Spleen (tissue), 11 donors: Measurements from ENCODE around the gene PCP2. TPM values are rescaled to one million over a fixed set of nuclear protein-coding genes. Genes with fewer than 3 reads are reported as not detected.
"Not testable (repeated sequence)": the region's sequence is repeated elsewhere in the genome, so short reads cannot be mapped to it uniquely, and the experiment has no call there.

Experiments
- DNase-seq: peaks from one replicate; pipeline ENCODE4 v3.0.0-alpha.2; 2020
- H3K27ac ChIP-seq, 8 donors: fragments of 200-600 bp; sonication (generic) in 7 of 8; 1 replicate in 4 of 8; 2 replicates in 4 of 8; pipeline versions ENCODE4 v1.5.0 to v1.8.0; 2016 to 2021; ENCODE audit warnings: inconsistent platforms in 4 of 8, mild to moderate bottlenecking in 4 of 8, moderate library complexity in 1 of 8
- H3K27me3 ChIP-seq, 7 donors: fragments of 200-600 bp; sonication (generic) in 6 of 7; replicated peaks in 1 of 7; 1 replicate in 4 of 7; 2 replicates in 3 of 7; pipeline versions ENCODE4 v1.5.0 to v1.8.0; 2016 to 2021; ENCODE audit warnings: inconsistent platforms in 3 of 7, mild to moderate bottlenecking in 1 of 7
- H3K36me3 ChIP-seq, 6 donors: fragments of 200-600 bp; sonication (generic) in 5 of 6; 1 replicate in 4 of 6; 2 replicates in 2 of 6; pipeline versions ENCODE4 v1.5.0 to v1.8.0; 2016 to 2021; ENCODE audit warnings: inconsistent platforms in 2 of 6
- H3K4me1 ChIP-seq, 6 donors: fragments of 200-600 bp; sonication (generic) in 5 of 6; 1 replicate in 3 of 6; 2 replicates in 3 of 6; pipeline versions ENCODE4 v1.5.0 to v1.8.0; 2016 to 2021; ENCODE audit warnings: inconsistent platforms in 3 of 6
- H3K4me3 ChIP-seq, 8 donors: fragments of 200-600 bp; sonication (generic) in 7 of 8; 1 replicate in 4 of 8; 2 replicates in 4 of 8; pipeline versions ENCODE4 v1.5.0 to v1.8.0; 2016 to 2021; ENCODE audit warnings: inconsistent platforms in 4 of 8, mild to moderate bottlenecking in 4 of 8, moderate library complexity in 2 of 8
- H3K9me3 ChIP-seq, 8 donors: fragments of 200-600 bp; sonication (generic) in 7 of 8; 1 replicate in 4 of 8; 2 replicates in 4 of 8; pipeline versions ENCODE4 v1.5.0 to v1.8.0; 2016 to 2021; ENCODE audit warnings: inconsistent platforms in 4 of 8
- POLR2A ChIP-seq, 3 donors: fragments of 450-650 bp; IDR thresholded peaks; one replicate each; pipeline ENCODE4 v1.5.1; 2017; ENCODE audit warnings: antibody characterized with exemption in 3 of 3, mild to moderate bottlenecking in 1 of 3
- POLR2AphosphoS5 ChIP-seq, 3 donors: sonication (generic); formaldehyde crosslinking; IDR thresholded peaks; one replicate each; pipeline ENCODE4 v1.5.1; 2017; ENCODE audit warnings: antibody characterized with exemption in 3 of 3
- WGBS, 5 donors: extraction: QIAGEN DNeasy Blood & Tissue Kit in 3 of 5; methylation state at CpG; one replicate each; pipeline versions ENCODE4 v1.1.5 to v1.1.7; 2013 to 2018; 5-methylcytosine and 5-hydroxymethylcytosine counted together
- intact Hi-C: fragments of 100-400 bp; cut with DNase I; formaldehyde crosslinking; loops from one replicate; pipeline ENCODE4 v1.15.0; 2023; ENCODE audit warnings: low total_unique reads
- polyA plus RNA-seq, 3 donors: library from polyadenylated mRNA; stranded (reverse); fragments of 200-250 nt; gene quantifications; one replicate each; pipeline ENCODE4 v1.2.1, GENCODE V29; 2013
- total RNA-seq, 7 donors: library from RNA; depleted of rRNA in 3 of 7; stranded (reverse); fragments of >200 nt in 3 of 7; fragmentation: NEBNext Ultra II Directional in 4 of 7; extraction: Animal tissue kit (Norgen Biotek cat#: 25700) in 4 of 7; gene quantifications; one replicate each; pipeline versions ENCODE4 v1.1.0 to v1.2.1, GENCODE V29; 2016 to 2021
- TF ChIP-seq, protein P1 (sequence below), 11 experiments: fragments of 200-600 bp in 7 of 11; fragments of 450-650 bp in 4 of 11; sonication (generic) in 4 of 11; IDR thresholded peaks in 8 of 11; conservative IDR thresholded peaks in 3 of 11; 1 replicate in 7 of 11; 2 replicates in 4 of 11; pipeline versions ENCODE4 v1.4.0 to v1.8.0; 2016 to 2021; ENCODE audit warnings: antibody characterized with exemption in 11 of 11, inconsistent platforms in 4 of 11, mild to moderate bottlenecking in 1 of 11
- donor health status: healthy with polysubstance abuse.
- donor health status: DM: no; HTN: no; CAD: no; lungs with moderate emphysema.
- donor health status: DM: no; HTN: no; CAD: no.
- donor health status: Bipolar disorder and iron deficiency.
- donor health status: healthy.
- donor health status: DM: no; HTN: no; CAD: no.
- donor health status: DM: yes; HTN: yes; CAD: no.

Gene PCP2
- total and polyA plus RNA-seq, 10 donors: 1.5 to 5.9 (median 2.5) TPM; not detected in 1

DNA sequence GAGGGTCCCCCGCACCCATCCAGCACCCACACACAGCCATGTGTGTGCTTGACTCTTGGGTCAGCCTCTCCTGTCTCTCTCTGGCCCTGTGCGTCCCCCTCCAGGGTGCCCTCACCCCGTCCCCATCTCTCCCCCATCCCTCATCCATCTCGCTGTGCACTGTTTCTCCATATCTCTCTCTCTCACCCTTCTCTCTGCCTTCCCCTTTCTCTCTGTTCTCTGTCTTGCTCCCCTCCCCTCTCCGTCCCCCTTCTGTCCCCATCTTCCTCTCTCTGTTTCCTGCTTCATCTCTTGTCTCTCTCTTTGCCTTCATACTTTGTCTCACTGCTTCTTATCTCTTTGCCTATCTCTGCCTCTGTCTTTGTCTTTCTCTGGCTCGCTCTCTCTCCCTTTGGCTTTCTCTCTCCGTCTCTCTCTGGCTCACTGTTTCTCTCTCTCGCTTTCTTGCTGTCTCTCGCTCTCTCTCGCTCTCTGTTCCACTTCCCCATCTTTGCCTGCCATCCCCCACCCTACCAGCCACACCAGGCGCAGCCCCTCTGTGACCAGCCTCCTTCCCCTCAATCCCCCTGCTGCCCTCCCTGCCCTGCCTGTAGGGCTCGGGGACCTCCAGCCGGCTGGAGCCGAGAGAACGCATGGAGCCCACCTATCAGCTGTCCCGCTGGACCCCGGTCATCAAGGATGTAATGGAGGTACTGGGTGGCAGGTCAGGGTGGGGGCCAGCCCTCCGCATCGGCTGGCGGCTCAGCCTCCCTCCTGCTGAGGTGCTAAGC lies 12.3 kb upstream of the PCP2 start:
- intact Hi-C loops: no loop called here
- no peaks in the 10 kb centered on the region for H3K9me3 ChIP-seq
- DNase-seq: no peak
- peaks cover 0 to 66% (median 38%) of the 10 kb centered on the region in 6 donors for H3K36me3 ChIP-seq
- H3K4me1 ChIP-seq: peaks cover 0 to 34% (median 4%) of the 10 kb centered on the region in 6 donors
- H3K4me3 ChIP-seq: peak overlapping the region in 3 of 8 donors; percentile 7 to 12 (median 8)
- peak overlapping the region in 6 of 8 donors; percentile 15 to 84 (median 76) for H3K27ac ChIP-seq
- TF ChIP-seq, protein P1, sequence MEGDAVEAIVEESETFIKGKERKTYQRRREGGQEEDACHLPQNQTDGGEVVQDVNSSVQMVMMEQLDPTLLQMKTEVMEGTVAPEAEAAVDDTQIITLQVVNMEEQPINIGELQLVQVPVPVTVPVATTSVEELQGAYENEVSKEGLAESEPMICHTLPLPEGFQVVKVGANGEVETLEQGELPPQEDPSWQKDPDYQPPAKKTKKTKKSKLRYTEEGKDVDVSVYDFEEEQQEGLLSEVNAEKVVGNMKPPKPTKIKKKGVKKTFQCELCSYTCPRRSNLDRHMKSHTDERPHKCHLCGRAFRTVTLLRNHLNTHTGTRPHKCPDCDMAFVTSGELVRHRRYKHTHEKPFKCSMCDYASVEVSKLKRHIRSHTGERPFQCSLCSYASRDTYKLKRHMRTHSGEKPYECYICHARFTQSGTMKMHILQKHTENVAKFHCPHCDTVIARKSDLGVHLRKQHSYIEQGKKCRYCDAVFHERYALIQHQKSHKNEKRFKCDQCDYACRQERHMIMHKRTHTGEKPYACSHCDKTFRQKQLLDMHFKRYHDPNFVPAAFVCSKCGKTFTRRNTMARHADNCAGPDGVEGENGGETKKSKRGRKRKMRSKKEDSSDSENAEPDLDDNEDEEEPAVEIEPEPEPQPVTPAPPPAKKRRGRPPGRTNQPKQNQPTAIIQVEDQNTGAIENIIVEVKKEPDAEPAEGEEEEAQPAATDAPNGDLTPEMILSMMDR (IDR thresholded peaks at IDR 0.05 in 8 of 11, conservative IDR thresholded peaks at IDR 0.05 in 3 of 11): no peak
- TF ChIP-seq POLR2AphosphoS5 (IDR thresholded peaks at IDR 0.05): peak; percentile 10 to 71 (median 36)
- peaks cover 0 to 5% (median 0%) of the 10 kb centered on the region in 7 donors for H3K27me3 ChIP-seq
- WGBS, 5 donors: 49 to 75% (median 68%) methylated on average over 17 to 20 of the region's 20 CpGs

DNA sequence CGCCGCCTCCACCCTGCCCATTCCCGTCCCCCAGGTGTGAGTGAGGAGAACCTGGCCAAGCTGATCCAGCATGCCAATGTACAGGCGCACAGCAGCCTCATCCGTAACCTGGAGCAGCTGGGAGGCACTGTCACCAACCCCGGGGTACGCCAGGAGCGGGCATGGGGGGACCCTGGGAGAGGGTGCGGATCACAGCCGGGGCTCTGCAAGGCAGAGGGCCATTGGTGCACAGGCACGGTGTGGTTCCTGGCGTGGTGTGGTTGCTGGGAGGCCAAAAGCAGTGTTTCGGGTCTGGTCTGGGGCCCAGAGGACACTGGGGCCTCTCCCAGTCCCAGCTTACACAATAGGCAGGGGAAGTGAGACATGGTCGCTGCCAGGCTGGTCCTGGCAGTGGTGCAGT lies 11.6 kb upstream of the PCP2 start:
- peak overlapping the region in 5 of 8 donors; percentile 25 to 84 (median 79) for H3K27ac ChIP-seq
- WGBS, 5 donors: 62 to 88% (median 85%) methylated on average over 13 to 14 of the region's 14 CpGs
- H3K4me1 ChIP-seq: peaks cover 0 to 40% (median 4%) of the 10 kb centered on the region in 6 donors
- no peaks in the 10 kb centered on the region for H3K9me3 ChIP-seq
- no peak for DNase-seq
- peak overlapping the region in 2 of 8 donors; percentile 7 to 8 for H3K4me3 ChIP-seq
- H3K27me3 ChIP-seq: peaks cover 0 to under 1% (median 0%) of the 10 kb centered on the region in 7 donors
- H3K36me3 ChIP-seq: peaks cover 0 to 73% (median 38%) of the 10 kb centered on the region in 6 donors
- TF ChIP-seq POLR2AphosphoS5 (IDR thresholded peaks at IDR 0.05): peak in 2 of 3 donors; percentile 38 to 78
- TF ChIP-seq, protein P1 (IDR thresholded peaks at IDR 0.05 in 8 of 11, conservative IDR thresholded peaks at IDR 0.05 in 3 of 11): no peak
- TF ChIP-seq POLR2A (IDR thresholded peaks at IDR 0.05): no peak
- intact Hi-C loops: no loop called here

DNA sequence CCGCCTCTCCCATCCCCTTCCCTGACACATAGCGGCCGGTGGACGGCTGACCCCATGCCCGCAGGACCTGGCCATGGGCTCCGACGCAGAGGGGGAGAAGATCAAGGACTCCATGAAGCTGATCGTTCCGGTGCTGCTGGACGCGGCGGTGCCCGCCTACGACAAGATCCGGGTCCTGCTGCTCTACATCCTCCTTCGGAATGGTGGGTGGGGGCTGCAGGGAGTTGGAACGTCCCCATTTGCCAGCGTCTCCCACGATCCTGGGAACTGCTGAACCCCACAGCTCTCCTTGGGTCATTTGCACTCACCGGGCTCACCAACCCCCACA lies 11.0 kb upstream of the PCP2 start:
- no peak for DNase-seq
- TF ChIP-seq POLR2A (IDR thresholded peaks at IDR 0.05): no peak
- peak in 2 of 3 donors; percentile 13 to 16 for TF ChIP-seq POLR2AphosphoS5 (IDR thresholded peaks at IDR 0.05)
- TF ChIP-seq, protein P1 (IDR thresholded peaks at IDR 0.05 in 8 of 11, conservative IDR thresholded peaks at IDR 0.05 in 3 of 11): no peak
- WGBS, 5 donors: 92 to 97% (median 94%) methylated on average over 20 of the region's 20 CpGs
- Histone ChIP-seq H3K36me3 (peaks cover 0 to 80% (median 38%) of the 10 kb centered on the region in 6 donors), H3K4me3 (no peak overlapping the region), H3K27ac (peak overlapping the region in 4 of 8 donors; percentile 74 to 84 (median 79)), H3K4me1 (peaks cover 0 to 47% (median 5%) of the 10 kb centered on the region in 6 donors), H3K27me3 (no peaks in the 10 kb centered on the region), H3K9me3 (no peaks in the 10 kb centered on the region)
- intact Hi-C loops: no loop called here

DNA sequence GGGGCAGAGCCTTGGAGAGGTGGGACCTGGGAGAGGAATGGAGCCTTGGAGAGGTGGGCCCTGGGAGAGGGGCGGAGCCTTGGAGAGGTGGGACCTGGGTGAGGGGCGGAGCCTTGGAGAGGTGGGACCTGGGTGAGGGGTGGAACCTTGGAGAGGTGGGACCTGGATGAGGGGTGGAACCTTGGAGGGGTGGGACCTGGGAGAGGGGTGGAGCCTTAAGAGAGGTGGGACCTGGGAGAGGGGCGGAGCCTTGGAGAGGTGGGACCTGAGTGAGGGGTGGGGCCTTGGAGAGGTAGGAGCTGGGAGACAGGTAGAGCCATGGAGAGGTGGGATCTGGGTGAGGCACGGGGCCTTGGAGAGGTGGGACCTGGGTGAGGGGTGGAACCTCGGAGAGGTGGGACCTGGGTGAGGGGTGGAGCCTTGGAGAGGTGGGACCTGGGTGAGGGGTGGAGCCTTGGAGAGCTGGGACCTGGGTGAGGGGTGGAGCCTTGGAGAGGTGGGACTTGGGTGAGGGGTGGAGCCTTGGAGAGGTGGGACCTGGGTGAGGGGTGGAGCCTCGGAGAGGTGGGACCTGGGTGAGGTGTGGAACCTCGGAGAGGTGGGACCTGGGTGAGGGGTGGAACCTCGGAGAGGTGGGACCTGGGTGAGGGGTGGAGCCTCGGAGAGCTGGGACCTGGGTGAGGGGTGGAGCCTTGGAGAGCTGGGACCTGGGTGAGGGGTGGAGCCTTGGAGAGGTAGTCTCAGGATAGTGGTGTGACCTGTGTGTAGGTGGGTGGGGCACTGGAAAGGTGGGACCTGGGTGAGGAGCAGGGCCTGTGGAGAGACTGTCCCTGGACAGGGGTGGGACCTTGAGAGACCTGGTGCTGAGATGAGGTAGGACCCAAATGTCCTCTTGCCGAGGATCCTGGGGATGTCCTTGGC lies 10.4 kb upstream of the PCP2 start:
- H3K4me3 ChIP-seq, H3K9me3 ChIP-seq, H3K27me3 ChIP-seq, intact Hi-C loops, DNase-seq: not testable (repeated sequence)
- peaks cover 0 to 86% (median 38%) of the 10 kb centered on the region in 6 donors for H3K36me3 ChIP-seq
- WGBS, 5 donors: 49 to 97% (median 76%) methylated on average over 9 to 10 of the region's 10 CpGs
- H3K4me1 ChIP-seq: peaks cover 0 to 53% (median 9%) of the 10 kb centered on the region in 6 donors
- H3K27ac ChIP-seq: peak overlapping the region in 3 of 8 donors; percentile 74 to 84 (median 79)
